Activated CD4-positive, alpha-beta memory T cell treated with anti-CD3 and anti-CD28 coated beads for 36 hours (primary cell): ENCODE results near the gene SYCP2. TPM values are rescaled to one million over a fixed set of nuclear protein-coding genes. Genes with fewer than 3 reads are reported as not detected.

Experiments used
- CTCF ChIA-PET: fragments of 350-600 bp; sonication (Branson Sonifier 250); formaldehyde crosslinking; loops from one replicate; lab custom pipeline; 2021; ENCODE audit warnings: antibody characterized with exemption, inconsistent platforms; lab: Charles Lee
- POLR2A ChIA-PET: fragments of 350-600 bp; sonication (Branson Sonifier 250); formaldehyde crosslinking; loops from one replicate; lab custom pipeline; 2021; ENCODE audit warnings: antibody characterized with exemption; lab: Charles Lee
- DNase-seq: peaks from one replicate; pipeline ENCODE4 v3.0.0-alpha.2; 2020
- H3K27ac Mint-ChIP-seq: one replicate; pipeline ENCODE4 v1.8.0; 2021; ENCODE audit warnings: mixed read lengths
- H3K27me3 Mint-ChIP-seq: one replicate; pipeline ENCODE4 v1.8.0; 2021; ENCODE audit warnings: mixed read lengths
- H3K36me3 Mint-ChIP-seq: one replicate; pipeline ENCODE4 v1.8.0; 2021; ENCODE audit warnings: mixed read lengths
- H3K4me1 Mint-ChIP-seq: one replicate; pipeline ENCODE4 v1.8.0; 2021; ENCODE audit warnings: low read depth, mixed read lengths
- H3K4me3 Mint-ChIP-seq: one replicate; pipeline ENCODE4 v1.8.0; 2021; ENCODE audit warnings: mild to moderate bottlenecking, mixed read lengths
- H3K9me3 Mint-ChIP-seq: one replicate; pipeline ENCODE4 v1.8.0; 2021; ENCODE audit warnings: mixed read lengths
- intact Hi-C: fragments of 100-400 bp; cut with micrococcal nuclease; formaldehyde crosslinking; loops from one replicate; pipeline ENCODE4 v1.15.1; 2023
- total RNA-seq, 2 experiments: library from RNA; stranded (reverse); gene quantifications; one replicate each; pipeline ENCODE4 v1.2.3, GENCODE V29; 2021

Gene SYCP2
- total RNA-seq, 2 experiments from 2014 or later = 3.1 to 3.9 TPM

DNA sequence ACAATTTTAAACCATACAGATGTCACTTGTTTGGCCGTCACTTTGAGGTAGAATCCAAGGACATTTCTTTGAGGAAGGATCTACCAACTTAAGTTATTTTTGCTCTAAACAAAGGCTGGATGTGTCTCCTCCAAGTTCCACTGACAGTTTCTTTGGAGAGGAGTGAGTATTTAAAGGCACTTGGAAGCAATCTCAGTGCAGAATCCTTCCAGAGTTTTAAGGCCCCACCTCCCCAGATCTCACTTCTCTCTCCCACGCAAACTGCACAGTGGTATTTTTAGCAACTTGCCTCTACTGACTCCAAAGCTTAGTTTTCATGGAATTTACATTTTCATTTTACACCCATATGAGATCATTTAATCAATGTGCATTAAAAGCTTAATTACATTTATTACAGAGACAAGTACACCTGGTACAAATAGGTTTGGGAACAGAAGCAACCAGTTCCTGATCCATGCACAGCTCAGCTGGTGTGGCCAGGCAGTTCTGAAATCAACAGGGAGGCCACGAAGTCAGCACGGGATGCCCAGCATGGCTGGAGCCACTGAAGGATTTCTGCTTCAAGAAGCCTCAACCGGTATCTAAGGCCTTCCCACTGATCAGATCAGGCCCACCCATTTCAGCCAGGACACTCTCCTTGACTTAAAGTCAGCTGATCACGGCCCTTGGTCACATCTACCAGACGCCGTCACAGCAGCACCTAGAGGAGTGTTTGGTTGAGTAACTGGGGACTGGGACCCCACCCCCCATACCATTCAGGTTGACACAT, 109.8 kb downstream of the SYCP2 start:
- H3K36me3 Mint-ChIP-seq = no peaks in the 10 kb centered on the region
- no peaks in the 10 kb centered on the region for H3K4me1 Mint-ChIP-seq
- no peak for DNase-seq
- peaks cover 2% of the 10 kb centered on the region for H3K27me3 Mint-ChIP-seq
- no peak overlapping the region for H3K4me3 Mint-ChIP-seq
- no peak overlapping the region for H3K27ac Mint-ChIP-seq
- H3K9me3 Mint-ChIP-seq = no peaks in the 10 kb centered on the region
- intact Hi-C loops = no loop called here
- CTCF ChIA-PET = no interaction called here
- POLR2A ChIA-PET = no interaction called here

DNA sequence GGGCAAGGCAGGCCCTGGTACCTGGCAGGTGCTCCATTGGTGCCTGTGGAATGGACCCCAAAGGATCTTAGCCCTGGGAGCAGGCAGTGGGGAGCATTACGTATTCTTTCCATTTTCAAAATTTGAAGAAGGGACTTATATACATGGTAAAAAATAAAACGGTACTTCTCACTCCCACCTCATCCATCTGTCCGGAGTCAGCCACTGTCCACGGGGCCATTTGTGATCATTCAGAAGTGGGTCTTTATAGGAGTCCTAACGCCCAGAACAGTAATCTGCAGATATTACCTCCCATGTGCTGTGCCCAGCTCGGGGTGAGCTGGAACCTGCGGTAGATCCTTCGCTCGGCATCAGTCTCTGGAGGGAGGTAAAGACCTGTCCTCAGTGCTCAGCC, 110.4 kb downstream of the SYCP2 start:
- no peaks in the 10 kb centered on the region for H3K9me3 Mint-ChIP-seq
- CTCF ChIA-PET = no interaction called here
- intact Hi-C loops = no loop called here
- no peak for DNase-seq
- POLR2A ChIA-PET = no interaction called here
- H3K36me3 Mint-ChIP-seq = no peaks in the 10 kb centered on the region
- no peak overlapping the region for H3K27ac Mint-ChIP-seq
- H3K27me3 Mint-ChIP-seq = peaks cover 2% of the 10 kb centered on the region
- H3K4me1 Mint-ChIP-seq = no peaks in the 10 kb centered on the region
- H3K4me3 Mint-ChIP-seq = no peak overlapping the region

DNA sequence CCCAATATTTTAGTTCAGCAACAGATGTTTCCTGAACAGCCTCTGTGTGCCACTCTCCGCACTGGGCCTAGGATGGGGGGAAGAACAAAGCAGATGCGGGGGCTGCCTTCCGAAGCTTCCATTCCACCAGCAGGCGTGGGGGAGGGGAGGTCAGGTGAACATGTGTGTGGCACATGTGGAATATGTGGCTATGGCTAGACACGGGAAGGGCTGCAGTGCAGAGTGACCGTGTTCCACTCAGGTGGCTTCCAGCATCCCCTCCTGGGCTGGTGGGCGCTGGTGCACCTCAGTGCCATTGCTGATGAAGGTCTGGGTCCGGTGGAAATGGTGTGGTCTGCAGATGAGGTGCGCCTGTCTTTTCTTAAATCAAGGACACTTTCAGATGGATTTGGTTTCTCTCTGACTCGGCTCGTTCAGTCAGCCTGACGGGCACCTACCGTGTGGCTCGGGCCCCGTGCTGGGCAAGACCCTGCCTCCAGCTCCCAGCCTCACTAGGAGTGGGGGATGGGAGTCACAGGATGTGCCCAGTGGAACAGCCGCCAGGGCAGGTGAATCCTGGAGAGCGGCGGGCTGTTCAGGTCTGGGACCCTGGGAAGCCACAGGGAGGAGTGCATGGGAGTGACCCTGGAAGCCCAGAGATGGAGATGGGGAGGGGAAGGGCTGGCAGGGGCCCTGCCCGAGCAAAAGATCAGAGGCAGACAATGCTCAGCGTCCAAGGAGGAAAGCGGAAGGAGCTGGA, 111.0 kb downstream of the SYCP2 start:
- peaks cover 3% of the 10 kb centered on the region for H3K27me3 Mint-ChIP-seq
- H3K36me3 Mint-ChIP-seq = no peaks in the 10 kb centered on the region
- no peaks in the 10 kb centered on the region for H3K9me3 Mint-ChIP-seq
- ChIA-PET CTCF (interaction anchor here (0.9 kb wide), 1 partner anchor 252 kb away, joined by 3 read pairs; no protein-coding TSS in a partner anchor), POLR2A (no interaction called here)
- intact Hi-C loops = no loop called here
- no peak for DNase-seq
- H3K4me1 Mint-ChIP-seq = no peaks in the 10 kb centered on the region
- no peak overlapping the region for H3K4me3 Mint-ChIP-seq
- no peak overlapping the region for H3K27ac Mint-ChIP-seq

DNA sequence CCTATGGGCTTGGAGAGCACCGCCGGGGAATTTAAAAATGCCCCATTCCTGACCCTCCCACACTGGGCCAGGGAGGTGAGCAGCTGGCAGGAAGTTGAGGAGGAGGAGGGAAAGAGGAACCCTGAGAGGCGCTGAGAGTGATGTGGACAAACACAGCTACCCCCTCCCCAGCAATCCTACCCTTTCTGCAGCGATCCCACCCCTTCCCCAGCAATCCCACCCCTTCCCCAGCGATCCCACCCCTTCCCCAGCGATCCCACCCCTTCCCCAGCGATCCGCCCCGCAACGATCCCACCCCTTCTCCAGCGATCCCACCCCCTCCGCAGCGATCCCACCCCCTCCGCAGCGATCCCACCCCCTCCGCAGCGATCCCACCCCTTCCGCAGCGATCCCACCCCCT, 111.6 kb downstream of the SYCP2 start:
- ChIA-PET CTCF (interaction anchor here (0.9 kb wide), 1 partner anchor 251 kb away, joined by 3 read pairs; no protein-coding TSS in a partner anchor), POLR2A (no interaction called here)
- Mint-ChIP-seq H3K4me1 (no peaks in the 10 kb centered on the region), H3K4me3 (no peak overlapping the region), H3K27ac (no peak overlapping the region), H3K36me3 (no peaks in the 10 kb centered on the region), H3K9me3 (no peaks in the 10 kb centered on the region), H3K27me3 (peaks cover 3% of the 10 kb centered on the region)
- DNase-seq = no peak
- intact Hi-C loops = no loop called here

DNA sequence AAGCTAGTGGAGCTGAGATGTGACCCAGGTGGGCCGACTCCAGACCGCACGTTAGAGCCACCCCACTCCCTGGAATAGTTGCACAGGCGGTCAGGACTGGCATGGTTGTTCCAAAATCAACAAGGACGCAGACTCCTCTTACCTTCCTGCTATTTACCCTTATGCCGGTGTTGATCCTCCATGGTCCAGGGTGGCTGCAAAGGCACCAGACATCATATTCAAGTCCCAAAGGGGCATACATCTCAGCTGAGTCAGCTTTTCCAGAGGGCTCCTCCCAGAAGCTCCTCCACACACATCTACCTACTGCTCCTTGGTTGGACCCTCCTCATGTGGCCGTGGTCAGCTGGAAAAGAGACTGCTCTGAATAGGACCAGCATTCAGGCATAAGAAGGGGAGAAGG, 112.2 kb downstream of the SYCP2 start:
- H3K36me3 Mint-ChIP-seq = no peaks in the 10 kb centered on the region
- intact Hi-C loops = no loop called here
- ChIA-PET POLR2A (no interaction called here), CTCF (interaction anchor here (0.9 kb wide), 1 partner anchor 250 kb away, joined by 3 read pairs; no protein-coding TSS in a partner anchor)
- H3K4me3 Mint-ChIP-seq = no peak overlapping the region
- H3K4me1 Mint-ChIP-seq = no peaks in the 10 kb centered on the region
- H3K9me3 Mint-ChIP-seq = no peaks in the 10 kb centered on the region
- peaks cover 3% of the 10 kb centered on the region for H3K27me3 Mint-ChIP-seq
- no peak for DNase-seq
- no peak overlapping the region for H3K27ac Mint-ChIP-seq

DNA sequence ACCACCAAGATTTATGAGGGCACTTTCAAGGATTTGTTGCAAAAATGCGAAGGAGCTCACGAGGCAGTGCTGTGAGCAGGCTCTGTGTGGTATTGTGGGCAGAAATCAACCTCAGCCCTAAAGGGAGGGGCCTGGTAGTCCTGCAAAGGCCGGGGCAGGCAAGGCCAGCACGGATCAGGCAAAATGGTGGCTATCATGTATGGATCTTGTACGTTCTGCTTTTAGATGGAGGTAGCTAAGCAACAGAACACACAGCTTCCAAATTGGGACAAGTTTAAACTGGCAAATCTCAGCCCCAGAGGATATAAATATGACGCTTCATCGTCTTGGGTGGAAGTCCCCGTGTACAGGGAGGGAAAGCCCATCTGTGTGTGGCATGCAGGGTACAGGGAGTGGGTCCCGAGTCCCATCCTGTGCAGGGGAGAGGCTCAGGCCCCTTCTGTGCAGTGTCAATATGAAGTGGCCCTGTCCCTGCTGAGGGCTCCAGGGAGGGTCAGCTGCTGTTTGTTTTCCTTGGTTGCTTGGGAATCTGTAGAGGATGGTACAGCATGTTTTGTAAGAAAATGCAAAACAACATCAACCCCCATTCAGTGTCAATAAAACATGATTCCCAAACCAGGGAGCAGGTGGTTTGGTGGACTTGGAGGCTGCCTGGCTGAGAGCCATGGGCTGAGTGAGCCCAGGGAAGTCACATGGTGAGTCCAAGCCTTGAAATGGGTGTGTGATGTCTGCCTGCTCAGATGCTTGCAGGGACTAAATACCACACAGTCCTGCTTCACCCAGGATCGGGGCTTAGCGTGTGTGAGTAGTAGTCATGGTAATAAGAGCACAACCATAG, 113.0 kb downstream of the SYCP2 start:
- H3K27ac Mint-ChIP-seq = no peak overlapping the region

DNA sequence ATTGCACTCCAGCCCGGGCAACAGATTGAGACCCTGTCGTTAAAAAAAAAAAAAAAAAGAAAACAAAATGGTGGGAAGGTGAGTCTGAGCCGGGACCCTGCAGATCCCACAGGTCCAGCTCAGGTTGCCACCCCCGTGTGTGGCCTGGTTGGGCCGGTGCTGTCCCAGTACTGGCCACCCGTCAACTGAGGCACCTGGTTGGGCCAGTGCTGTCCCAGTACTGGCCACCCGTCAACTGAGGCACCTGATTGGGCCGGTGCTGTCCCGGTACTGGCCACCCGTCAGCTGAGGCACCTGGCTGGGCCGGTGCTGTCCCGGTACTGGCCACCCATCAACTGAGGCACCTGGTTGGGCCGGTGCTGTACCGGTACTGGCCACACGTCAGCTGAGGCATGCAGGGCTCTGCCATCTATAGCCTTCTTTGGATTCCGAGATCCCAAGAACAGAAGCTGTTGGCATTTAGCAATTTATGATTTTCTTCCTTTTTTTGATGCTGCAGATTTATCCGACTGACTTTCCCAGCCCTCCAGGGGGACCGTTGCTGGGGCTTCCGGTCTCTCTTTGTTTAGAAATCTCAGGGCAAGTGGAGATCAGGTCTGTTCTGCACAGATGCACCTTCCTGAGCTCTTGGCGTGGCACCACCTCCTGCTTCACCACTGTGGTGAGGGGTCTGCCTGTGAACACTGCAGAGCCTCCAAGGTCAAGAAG, 113.8 kb downstream of the SYCP2 start:
- no peaks in the 10 kb centered on the region for H3K9me3 Mint-ChIP-seq
- ChIA-PET CTCF (interaction anchor here (0.7 kb wide), 1 partner anchor 115 kb away, joined by 3 read pairs; no protein-coding TSS in a partner anchor), POLR2A (no interaction called here)
- DNase-seq = no peak
- intact Hi-C loops = no loop called here
- peaks cover 3% of the 10 kb centered on the region for H3K27me3 Mint-ChIP-seq
- no peak overlapping the region for H3K4me3 Mint-ChIP-seq
- no peaks in the 10 kb centered on the region for H3K36me3 Mint-ChIP-seq
- no peaks in the 10 kb centered on the region for H3K4me1 Mint-ChIP-seq
- no peak overlapping the region for H3K27ac Mint-ChIP-seq

More for the DNA sequence above, 113.0 kb downstream of the SYCP2 start:
- ChIA-PET POLR2A (no interaction called here), CTCF (no interaction called here)
- no peaks in the 10 kb centered on the region for H3K4me1 Mint-ChIP-seq
- H3K4me3 Mint-ChIP-seq = no peak overlapping the region
- no peak for DNase-seq
- no peaks in the 10 kb centered on the region for H3K36me3 Mint-ChIP-seq
- H3K9me3 Mint-ChIP-seq = no peaks in the 10 kb centered on the region
- intact Hi-C loops = no loop called here
- H3K27me3 Mint-ChIP-seq = peaks cover 3% of the 10 kb centered on the region

DNA sequence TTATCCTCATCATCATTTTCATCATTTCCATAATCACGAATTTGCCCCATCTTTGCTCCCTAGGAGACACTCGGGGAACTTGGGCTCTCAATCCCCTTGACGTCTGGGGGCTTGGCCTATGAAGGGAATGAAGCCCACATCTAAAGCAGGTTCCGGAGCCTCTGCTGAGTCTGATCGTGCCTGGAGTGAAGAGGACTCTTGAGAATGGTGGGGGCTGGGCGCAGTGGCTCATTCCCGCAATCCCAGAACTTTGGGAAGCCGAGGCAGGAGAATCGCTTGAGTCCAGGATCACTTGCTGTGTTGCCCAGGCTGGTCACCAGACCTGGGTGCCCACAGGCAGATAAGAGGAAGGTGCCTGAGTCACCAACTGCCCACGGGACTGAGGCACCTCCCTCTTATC, 114.5 kb downstream of the SYCP2 start:
- ChIA-PET CTCF (no interaction called here), POLR2A (no interaction called here)
- H3K27me3 Mint-ChIP-seq = peaks cover 3% of the 10 kb centered on the region
- H3K27ac Mint-ChIP-seq = no peak overlapping the region
- intact Hi-C loops = no loop called here
- no peak overlapping the region for H3K4me3 Mint-ChIP-seq
- no peak for DNase-seq
- H3K4me1 Mint-ChIP-seq = no peaks in the 10 kb centered on the region
- no peaks in the 10 kb centered on the region for H3K36me3 Mint-ChIP-seq
- H3K9me3 Mint-ChIP-seq = no peaks in the 10 kb centered on the region

DNA sequence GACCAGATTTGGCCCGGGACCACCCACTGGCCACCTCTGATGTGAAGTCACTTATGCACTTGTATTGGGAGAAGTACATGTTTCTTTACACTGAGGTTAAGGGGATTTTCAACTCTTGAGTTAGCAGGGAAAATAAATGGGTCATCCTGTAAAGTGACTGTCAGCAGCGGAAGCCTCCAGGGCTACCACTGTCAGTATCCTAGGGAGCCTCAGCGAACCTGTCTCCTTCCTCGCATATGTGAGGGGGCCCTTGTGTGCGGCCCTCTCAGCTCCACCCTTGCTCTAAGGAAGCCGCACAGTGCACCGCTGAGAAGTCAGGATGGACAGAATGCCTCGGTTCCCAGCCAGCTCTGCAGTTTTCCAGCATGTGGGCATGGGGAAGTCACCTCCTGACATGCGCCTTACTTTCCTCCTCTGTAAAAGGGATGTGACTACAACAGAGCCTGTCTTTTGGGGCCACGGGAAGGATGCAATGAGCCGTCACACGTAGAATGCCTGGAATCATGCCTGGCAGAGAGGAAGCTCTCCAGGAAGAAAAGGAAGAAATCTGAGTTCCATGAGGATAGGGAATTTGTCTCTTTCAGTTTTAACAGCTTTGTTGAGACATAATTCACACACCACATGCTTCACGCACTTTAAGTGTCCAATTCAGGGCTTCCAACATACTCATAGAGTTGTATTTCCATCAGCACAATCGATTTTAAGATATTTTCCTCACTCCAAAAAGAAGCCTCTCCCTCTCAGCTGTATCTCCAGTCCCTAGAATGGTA, 115.4 kb downstream of the SYCP2 start:
- Mint-ChIP-seq H3K27me3 (peaks cover 3% of the 10 kb centered on the region), H3K27ac (no peak overlapping the region), H3K9me3 (no peaks in the 10 kb centered on the region), H3K4me1 (no peaks in the 10 kb centered on the region), H3K36me3 (no peaks in the 10 kb centered on the region), H3K4me3 (no peak overlapping the region)
- POLR2A ChIA-PET = no interaction called here
- CTCF ChIA-PET = no interaction called here
- intact Hi-C loops = no loop called here
- DNase-seq = no peak

DNA sequence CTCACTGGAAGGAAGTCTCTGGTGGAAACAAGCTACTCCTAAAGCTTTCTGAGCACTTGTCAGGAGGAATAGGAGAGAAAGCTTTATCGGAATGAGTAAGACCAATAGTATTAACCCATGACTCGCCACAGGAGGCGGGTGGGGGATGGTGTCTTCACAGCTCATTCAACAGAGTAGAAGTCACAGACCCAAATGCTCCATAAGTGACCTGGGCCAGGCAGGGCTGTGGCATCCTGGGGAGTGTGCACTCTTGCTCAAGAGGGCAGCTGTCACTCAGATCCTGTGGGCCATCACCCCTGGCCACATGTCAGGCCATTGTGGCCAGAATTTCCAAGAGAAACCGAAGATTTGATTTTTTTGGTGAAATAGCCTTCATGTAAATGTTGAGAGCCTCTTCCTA, 116.0 kb downstream of the SYCP2 start:
- Mint-ChIP-seq H3K27ac (no peak overlapping the region), H3K36me3 (no peaks in the 10 kb centered on the region), H3K4me1 (no peaks in the 10 kb centered on the region), H3K27me3 (peaks cover 3% of the 10 kb centered on the region), H3K9me3 (no peaks in the 10 kb centered on the region), H3K4me3 (no peak overlapping the region)
- intact Hi-C loops = no loop called here
- DNase-seq = no peak
- POLR2A ChIA-PET = no interaction called here
- CTCF ChIA-PET = no interaction called here

DNA sequence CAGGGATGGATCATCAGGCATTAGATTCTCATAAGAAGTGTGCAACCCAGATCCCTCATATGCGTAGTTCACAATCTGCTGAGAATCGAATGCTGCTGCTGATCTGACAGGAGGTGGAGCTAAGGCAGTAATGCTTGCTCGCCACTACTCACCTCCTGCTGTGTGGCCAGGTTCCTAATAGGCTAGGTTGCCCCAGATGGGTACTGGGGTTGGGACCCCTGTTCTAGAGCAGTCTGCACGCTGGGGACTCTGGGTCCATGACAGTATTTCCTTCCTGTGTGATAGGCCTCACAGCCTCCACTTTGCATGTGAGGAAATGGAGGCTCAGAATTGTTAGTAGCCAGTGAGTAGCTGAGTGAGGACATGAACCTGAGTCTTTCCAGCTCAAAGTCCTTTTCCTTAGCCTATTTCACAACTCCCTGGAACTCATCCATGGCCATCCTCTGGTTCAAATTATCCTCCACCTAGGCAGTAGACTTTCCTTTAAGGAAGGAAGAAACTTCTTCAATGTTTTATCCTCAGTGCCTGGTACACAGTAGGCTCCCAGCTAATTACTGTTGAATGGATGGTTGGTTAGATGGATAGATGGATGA, 117.2 kb downstream of the SYCP2 start:
- ChIA-PET CTCF (no interaction called here), POLR2A (no interaction called here)
- Mint-ChIP-seq H3K9me3 (no peaks in the 10 kb centered on the region), H3K4me1 (no peaks in the 10 kb centered on the region), H3K36me3 (no peaks in the 10 kb centered on the region), H3K4me3 (no peak overlapping the region), H3K27me3 (peaks cover 3% of the 10 kb centered on the region), H3K27ac (no peak overlapping the region)
- no peak for DNase-seq
- intact Hi-C loops = no loop called here
